Gastrocnemius medialis (tissue), 4 donors: ENCODE measurements around the gene CSNK1D.

ENCODE experiments used
- POLR2A ChIP-seq, 2 donors: fragments of 450-650 bp; IDR thresholded peaks; one replicate each; pipeline ENCODE4 v1.6.1; 2017; ENCODE audit warnings: antibody characterized with exemption in 2 of 2, mild to moderate bottlenecking in 2 of 2, moderate library complexity in 2 of 2
- TF ChIP-seq, protein P1 (sequence below), 5 experiments: fragments of 450-650 bp in 3 of 5; fragments of 200-600 bp in 2 of 5; sonication (generic) in 2 of 5; IDR thresholded peaks in 4 of 5; conservative IDR thresholded peaks in 1 of 5; 1 replicate in 4 of 5; 2 replicates in 1 of 5; pipeline ENCODE4 v1.5.1; 2016 to 2019; ENCODE audit warnings: antibody characterized with exemption in 5 of 5, mild to moderate bottlenecking in 3 of 5, moderate library complexity in 3 of 5

DNA sequence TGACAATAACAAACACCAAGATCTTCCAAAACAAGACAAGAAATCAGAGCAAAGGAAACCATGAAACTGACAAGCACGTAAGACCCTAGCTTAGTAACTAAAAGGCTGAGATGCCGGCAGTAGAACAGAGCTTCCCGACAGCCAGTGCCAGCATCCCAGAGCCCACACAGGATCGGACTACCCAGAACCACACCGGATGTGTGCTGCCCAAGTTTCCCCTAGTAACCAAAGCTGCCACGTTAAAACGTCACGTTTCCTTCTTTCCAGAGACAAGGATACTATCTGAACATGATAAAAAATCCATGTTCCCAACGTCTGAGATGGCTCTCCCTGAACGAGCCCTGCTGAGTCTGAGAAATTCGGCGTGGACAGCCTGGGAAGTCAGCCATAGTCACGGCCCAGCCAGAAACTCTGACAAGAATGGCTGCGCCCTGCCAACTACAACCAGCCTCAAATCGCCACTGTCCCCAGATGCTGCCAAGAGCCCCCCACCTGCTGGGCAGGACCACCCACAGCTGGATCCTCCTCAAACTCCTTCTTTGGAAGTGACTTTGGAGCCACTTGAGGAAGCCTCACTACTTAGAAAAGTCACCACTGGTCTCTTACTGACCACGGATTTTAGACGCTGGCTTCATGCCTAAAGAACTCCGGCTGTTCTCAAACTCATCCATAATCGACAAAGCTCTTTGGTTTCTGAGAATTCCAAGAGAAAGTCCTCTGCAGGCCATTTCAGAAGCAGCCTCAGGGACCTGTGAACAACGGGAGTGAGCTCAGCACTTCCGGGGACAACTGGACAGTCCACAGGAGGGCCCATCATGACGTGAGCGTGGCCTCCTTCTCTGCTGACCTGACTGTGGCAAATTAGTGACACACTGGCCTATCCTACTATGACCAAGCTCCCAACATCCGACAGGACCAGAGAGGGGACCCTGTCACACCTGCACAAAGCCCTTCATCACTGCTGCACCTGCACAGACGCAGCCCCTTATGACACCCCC, 77.5 kb downstream of the CSNK1D start:
- TF ChIP-seq, protein P1, sequence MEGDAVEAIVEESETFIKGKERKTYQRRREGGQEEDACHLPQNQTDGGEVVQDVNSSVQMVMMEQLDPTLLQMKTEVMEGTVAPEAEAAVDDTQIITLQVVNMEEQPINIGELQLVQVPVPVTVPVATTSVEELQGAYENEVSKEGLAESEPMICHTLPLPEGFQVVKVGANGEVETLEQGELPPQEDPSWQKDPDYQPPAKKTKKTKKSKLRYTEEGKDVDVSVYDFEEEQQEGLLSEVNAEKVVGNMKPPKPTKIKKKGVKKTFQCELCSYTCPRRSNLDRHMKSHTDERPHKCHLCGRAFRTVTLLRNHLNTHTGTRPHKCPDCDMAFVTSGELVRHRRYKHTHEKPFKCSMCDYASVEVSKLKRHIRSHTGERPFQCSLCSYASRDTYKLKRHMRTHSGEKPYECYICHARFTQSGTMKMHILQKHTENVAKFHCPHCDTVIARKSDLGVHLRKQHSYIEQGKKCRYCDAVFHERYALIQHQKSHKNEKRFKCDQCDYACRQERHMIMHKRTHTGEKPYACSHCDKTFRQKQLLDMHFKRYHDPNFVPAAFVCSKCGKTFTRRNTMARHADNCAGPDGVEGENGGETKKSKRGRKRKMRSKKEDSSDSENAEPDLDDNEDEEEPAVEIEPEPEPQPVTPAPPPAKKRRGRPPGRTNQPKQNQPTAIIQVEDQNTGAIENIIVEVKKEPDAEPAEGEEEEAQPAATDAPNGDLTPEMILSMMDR (IDR thresholded peaks at IDR 0.05 in 4 of 5, conservative IDR thresholded peaks at IDR 0.05 in 1 of 5) = no peak
- TF ChIP-seq POLR2A (IDR thresholded peaks at IDR 0.05) = no peak
